RPMI8226 (cell line): ENCODE results near the gene MGARP.
"Not testable (repeated sequence)": the region's sequence is repeated elsewhere in the genome, so short reads cannot be mapped to it uniquely, and the experiment has no call there.

ENCODE experiments used
- DNase-seq: peaks from one replicate; pipeline ENCODE4 v3.0.0-alpha.2; 2015

Gene MGARP

DNA sequence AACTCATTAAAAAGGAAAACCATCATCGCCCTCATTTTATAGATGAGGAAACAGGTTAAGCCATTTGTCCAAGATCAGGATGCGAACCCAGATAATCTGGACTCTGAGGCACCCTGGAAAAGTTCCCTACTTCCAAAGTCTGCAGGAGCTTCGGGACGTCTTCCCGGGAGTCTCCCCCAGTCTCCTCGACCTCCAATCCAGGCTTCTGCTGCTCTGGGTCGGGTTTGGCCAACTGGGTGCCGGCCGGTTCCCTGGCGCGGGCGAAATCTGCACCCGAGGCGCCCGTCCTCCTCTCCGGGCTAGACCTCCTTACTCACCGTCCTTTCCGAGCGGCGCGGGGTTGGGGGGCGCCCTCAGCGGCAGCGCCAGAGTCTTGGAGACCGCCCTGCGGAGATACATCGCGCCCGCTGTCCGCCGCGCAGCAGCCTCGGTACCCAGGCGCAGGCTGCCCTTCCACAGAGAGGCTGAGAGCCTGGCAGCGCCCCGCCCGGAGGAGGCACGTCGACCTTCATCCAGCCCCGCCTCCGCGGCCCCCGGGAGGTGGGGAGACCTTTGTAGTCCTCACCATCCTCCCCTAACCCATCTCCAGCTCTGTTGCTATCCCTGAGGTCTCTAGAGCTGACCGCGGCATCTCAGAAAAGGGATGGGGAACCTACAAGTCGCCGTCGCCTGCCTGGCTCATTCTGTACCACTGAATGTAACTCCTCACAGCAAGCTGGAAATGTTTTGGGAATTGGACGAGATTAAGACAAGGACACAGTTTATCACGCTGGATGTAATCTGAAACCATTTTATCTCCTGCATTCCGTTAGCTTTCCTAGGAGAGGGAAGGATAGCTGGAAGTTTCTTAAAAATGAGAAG is at the start of gene MGARP:
MGARP (minus strand) TSS at position 466 of the 861 bp plus-strand sequence; CDS start at position 399, 67 bp downstream.
- DNase-seq: no peak

DNA sequence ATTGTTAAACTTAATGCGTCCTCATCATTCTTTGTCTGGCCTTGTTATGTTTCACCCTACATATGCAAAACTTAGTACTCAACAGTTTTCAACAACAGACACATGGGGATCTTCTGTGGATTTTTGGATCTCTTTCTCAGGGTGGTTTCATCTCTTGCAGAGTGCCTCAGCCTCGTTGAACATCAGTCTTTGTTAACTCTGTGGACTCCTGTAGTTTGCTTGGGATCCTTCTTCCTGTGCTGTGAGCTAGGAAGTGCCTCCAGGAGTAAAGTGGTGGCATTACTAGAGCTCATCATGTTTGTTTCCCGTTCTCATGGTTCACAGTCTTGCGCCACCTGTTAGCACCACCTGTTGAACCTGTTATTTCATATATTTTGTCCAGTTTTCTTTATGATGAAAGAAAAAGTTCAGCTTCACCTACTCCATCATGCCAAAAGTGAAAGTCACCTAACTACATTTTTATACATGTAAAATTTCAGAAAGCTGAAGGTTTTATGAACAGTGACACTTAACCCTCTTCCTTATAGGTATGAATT is 49.7 kb upstream of the MGARP start:
- DNase-seq: no peak

DNA sequence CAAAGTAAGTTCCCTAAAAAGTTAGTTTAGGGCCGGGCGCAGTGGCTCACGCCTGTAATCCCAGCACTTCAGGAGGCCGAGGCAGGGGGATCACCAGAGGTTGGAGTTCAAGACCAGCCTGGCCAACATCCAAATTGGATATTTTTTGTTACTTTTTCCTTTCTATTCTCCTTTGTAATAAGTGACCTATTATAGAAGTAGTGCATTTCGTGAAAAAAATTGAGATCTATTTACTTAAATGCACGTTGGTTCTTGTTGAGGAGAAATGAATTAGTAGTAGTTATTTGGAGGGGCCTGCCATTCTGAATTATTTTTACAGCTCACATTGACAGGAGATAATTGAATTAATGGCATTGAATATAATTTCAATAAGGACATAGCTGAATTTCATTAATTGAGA is 44.6 kb upstream of the MGARP start:
- no peak for DNase-seq

DNA sequence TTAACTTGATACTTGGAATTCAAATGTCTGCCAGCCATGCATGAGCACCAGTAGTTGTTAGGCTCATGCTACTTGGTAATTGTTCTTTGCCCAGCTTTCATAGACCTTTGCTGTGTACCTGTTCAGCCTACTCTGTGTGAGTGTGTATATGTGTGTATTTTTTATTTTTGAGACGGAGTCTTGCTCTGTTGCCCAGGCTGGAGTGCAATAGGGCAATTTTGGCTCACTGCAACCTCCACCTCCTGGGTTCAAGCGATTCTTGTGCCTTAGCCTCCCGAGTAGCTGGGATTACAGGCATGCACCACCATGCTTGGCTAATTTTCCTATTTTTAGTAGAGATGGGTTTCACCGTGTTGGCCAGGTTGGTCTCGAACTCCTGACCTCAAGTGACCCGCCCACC is 42.5 kb upstream of the MGARP start:
- DNase-seq: not testable (repeated sequence)

DNA sequence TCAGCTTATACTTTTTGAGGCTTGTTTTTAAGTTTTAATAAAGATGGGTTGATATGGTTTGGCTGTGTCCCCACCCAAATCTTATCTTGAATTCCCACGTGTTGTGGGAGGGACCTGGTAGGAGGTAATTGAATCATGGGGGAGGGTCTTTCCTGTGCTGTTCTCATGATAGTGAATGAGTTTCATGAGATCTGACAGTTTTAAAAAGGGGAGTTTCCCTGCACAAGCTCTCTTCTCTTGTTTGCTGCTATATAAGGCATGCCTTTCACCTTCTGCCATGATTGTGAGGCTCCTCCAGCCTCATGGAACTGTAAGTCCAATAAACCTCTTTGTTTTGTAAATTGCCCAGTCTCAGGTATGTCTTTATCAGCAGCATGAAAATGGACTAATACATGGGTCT is 42.0 kb upstream of the MGARP start:
- not testable (repeated sequence) for DNase-seq

DNA sequence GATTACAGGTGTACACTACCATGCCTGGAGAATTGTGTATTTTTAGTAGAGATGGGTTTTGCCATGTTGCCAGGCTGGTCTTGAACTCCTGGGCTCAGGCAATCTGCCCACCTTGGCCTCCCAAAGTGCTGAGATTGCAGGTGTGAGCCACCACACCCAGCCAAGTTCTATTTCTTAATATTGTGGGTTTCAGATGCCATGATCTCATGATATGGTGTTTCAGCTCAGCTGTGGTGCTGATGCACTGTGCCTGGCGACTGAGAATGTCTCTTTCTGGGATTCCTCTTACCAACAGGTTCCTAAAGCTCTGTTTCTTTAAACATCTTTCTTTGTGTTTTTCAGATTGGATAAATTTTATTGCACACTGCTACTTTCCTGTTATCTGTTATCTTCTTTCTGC is 39.5 kb upstream of the MGARP start:
- peak; percentile 47 for DNase-seq

DNA sequence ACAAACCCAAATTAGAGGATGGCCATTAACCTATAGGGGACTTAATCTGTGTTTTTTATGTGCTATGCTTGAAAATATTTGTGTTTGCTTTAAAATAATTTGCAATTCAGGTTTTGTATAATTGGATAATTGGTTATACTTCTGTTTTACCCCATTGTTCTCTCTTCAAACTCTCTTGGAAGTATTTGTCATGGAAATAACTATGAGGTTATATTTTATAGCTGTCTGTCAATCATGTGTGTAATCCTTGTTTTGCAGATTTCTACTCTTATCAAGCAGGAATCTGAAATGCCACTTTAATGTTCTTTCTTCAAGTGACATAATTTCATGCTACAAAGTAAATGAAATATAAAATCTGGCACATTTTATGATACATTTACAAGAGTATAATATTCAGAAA is 37.6 kb upstream of the MGARP start:
- no peak for DNase-seq

DNA sequence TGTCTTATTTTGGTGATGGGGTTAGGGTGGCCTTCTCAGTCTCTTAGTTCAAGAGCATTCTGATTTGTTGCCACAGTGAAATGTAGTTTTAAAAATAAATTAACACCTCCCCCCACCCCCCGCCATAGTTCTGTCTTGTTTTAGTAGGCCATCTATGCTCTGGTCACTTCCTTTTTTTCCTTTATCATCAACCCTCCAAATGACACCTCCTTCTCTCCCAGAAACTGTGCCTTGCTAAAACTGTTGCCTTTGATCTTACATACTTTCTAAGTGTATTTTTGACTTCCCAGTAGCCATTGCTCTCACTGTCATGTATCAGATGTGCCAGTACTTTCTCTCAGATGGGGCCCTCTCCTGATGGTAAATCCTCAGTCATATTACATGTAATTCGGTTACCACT is 36.7 kb upstream of the MGARP start:
- no peak for DNase-seq

DNA sequence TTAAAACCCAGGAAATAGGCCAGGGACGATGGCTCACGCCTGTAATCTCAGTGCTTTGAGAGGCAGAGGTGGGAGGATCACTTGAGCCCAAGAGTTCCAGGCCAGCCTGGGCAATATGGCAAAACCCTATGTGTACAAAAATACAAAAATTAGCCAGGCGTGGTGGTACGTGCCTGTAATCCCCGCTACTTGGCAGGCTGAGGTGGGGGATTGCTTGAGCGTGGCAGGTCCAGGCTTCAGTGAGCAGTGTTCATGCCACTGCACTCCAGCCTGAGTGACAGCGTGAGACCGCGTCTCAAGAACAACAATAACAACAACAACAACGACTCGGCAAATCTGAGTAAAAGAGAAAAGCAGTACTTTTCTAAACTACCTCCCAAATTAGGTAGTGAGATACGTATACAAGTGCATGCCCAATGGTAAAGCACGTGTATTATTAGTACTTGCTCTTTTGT is 35.2 kb upstream of the MGARP start:
- DNase-seq: no peak

DNA sequence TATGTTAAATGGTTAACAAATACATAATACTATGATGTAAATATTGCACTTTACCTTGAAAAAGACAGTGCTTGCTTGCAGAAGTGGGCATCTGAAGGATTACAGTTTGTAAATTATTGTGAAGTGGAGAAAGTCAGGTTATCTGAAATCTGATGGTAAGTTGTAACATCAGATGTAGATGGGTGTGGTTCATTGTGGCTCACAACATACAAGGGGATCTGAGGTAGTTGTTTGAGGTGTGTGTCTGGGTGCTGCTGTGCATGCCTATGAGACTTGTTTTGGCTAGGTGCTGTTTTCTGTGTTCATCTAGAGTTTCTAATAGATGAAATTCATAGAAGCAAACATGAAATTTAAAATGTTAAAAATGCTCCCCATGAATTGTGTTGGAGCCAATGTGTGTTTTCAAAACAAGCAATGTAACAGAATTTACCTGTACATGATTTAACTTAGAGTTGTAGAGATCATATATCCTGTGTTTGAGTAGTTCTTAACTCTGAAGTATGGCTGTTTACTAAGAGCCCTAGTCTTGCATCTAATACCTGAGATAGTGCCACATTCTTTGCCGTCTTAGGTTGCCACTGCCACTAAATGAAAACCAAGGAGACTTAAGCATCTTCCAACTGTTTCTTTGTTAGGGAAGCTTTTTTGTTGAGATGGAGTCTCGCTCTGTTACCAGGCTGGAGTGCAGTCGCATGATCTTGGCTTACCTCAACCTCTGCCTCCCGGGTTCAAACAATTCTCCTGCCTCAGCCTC is 34.2 kb upstream of the MGARP start:
- DNase-seq: no peak

DNA sequence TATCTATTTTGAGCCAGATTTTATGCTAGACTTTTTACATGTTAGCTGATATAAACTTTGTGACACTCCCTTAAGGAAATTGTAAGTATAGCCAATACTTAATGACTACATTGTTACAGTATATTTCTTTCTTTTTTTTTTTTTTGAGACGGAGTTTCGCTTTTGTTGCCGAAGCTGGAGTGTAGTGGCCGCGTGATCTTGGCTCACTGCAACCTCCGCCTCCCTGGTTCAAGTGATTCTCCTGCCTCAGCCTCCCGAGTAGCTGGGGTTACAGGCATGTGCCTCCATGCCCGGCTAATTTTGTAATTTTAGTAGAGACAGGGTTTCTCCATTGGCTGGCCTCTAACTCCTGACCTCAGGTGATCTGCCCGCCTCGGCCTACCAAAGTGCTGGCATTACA is 33.4 kb upstream of the MGARP start:
- not testable (repeated sequence) for DNase-seq

DNA sequence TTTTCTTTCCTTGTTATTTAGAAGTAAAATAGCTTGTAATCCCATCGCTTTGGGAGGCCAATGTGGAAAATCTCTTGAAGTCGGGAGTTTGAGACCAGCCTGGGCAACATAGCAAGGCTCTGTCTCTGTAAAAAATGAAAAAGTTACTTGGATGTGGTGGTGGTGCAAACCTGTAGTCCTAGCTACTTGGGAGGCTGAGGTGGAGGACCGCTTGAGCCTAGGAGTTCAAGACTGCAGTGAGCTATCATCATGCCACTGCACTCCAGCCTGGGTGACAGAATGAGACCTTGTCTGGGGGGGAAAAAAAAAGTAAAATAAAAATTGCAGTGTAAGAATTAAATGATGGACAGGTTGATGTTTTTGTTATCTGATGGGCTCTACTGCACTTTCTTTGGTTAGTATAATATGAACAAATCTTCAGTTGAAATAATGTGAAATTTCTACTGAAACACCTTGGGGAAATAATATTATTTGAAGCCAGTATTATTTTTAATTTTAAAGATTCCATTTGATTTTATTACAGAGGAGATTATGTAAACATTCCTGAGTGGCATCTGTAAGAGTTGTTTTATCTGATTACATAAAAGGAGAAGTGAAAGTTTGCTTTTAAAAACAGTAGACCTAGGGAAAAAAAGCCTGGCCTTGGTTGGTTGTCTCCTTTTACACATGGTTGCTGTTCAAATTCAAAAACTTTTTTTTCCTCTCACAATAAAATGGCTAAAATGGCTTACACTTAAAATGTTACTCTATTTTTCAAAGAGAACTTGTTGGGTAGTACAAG is 32.7 kb upstream of the MGARP start:
- peak; percentile 46 for DNase-seq

DNA sequence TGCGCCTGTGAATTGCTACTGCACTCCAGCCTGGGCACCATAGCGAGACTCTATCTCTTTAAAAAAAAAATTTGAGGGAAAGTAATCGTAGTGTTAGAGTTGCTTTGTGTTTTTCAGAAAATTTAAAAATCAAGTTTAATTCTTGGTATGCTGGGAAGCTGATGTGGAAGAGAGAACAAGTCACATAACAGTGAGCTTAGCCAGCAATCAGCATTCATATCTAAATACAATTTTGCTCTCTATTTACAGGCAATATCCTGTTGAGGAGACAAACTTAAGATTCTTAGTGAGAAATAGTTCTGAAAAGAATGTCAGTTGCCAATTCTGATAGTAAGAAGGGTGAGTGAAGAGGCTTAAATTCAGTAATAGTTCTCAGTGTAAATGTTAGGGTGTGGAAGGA is 31.9 kb upstream of the MGARP start:
- DNase-seq: no peak

DNA sequence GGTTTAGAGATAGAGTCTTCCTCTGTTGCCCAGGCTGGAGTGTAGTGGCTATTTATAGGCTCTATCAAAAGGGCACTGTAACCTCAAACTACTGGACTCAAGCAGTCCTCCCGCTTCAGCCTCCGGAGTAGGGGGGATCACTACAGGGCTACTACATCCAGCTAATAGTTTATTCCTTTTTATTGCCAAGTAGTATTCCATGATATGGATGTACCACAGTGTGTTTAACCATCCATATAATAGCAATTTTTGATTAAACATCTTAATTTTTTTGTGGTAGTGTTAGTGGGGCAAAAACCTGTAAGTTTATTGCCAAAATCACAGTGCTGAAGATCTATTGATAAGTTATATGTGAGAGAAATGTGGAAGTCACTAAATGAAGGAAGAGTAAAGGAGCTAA is 24.9 kb upstream of the MGARP start:
- DNase-seq: no peak

DNA sequence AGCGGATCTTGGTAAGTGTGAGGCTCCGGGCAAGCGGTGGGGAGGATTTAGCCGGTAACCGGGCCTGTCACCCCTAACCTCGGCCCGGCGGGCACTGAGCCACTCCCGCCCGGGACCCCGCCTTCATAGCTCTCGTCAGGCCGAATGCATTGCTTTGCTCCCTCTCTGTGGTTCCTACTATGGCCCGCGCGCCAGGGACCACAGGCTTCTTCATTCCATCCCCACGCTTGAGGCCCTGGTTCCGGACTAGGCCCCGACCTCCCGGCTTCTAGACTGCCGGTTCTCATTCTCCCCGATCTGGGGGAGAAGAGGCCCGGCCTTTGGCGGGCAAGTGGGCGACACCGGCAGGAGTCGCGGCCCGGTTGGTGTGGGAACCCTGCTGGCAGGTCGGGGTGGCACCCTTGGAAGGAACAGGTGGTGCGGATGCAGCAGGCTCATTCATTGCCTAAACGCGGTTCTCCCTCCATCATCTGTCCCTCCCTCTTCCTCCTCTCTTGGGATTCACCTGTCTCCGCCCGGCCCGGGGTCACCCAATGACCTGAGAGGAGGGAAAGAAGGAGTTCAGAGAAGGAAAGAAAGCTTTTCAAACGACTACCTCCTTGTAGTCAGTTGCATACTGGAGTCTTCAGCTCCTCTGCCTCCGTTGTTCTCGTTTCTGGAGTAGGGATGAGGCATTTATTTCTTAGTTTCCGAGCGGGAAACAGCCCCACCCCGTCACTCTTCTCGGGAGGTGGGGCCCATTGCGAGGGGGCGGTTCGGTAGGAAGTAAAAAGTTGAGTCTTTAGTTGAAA is 22.0 kb upstream of the MGARP start, which contains the start of gene NDUFC1:
NDUFC1 (minus strand) TSS at position 657 of the 791 bp plus-strand sequence. CDS start 6,679 bp downstream, outside the sequence.
- DNase-seq: peak; percentile 69

DNA sequence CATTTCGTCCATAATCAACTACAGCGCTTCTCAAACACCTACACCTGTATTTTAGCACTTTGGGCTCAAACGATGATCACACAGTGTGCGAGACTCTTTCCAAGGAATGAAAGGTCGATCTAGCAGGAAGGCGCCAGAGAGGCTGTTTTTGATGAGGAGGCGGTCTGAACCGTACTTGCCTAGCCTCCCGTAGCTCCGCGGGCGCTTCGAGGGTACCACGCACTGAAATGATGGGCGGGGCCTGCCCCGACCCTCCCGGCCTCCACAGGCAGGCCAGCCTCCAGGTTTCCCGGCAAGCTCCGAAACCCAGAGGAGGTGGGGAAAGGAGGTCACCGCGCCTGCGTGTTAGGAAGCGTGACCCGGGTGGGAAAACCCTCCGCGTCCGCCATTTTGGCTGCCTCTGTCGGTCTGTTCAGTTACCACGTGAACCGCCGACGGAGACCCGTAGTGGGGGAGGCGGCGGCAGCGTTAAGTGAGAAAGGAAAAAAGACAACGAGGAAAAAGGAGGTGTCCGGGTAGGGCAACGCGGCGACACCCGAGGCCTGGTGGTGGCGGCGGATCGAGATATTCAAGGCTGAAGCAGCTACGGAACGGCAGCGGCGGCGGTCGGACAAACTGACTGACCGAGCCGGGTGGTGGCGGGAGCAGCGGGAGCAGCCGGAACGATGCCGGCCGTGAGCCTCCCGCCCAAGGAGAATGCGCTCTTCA is 21.2 kb upstream of the MGARP start, which contains the start of gene NAA15:
NAA15 (plus strand) TSS at position 393 of the 708 bp plus-strand sequence; CDS start at position 666, 273 bp downstream.
- DNase-seq: peak; percentile 97

DNA sequence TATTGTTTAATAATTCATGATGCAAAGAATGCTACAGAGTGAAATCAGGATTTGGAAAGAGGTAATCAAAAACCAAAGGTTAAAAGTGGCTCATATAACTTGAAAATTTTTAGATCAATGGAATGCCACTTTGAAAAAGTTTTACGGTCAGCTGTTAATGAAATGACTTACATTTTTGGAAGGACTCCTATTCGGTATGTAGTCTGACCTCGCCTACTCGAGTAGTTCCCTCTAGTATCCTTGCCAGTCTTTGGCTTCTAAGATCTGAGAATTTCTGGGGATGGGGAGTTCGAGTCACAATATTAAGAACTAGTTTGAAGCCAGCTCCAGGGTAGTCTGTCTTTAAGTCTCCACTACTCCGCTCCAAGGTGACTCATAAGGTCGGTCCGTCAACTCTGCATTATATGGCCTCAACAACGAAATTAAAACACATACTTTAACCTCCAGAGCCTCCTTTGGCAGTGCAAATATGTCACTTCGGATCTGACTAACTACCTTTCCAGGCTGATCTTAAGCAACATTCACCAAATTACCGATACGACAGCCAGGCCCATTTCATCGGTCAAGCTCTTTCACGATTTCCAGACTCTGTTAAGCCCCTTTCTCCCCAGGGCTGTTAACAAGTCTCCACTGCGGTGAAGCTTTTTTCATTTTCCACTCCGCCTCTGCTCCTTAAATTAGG is 20.5 kb upstream of the MGARP start:
- peak; percentile 28 for DNase-seq

DNA sequence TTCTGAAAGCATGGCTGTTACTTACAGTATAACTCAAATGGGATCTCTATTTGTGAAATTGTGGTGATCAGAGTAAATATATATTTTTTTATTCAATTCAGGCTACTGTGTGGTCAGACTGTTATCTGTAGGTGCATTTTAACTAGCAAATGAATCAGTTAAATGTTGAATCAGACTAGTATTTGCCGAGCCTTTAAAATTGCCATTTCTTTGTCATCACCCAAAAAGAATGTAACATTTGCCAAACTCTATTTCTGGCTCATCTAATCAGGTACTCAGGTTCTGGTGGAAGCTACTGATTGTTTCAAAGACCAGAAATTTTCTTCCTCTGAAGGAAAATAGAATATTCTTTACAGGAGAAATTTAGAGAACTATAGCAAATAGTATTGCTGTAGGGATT is 19.5 kb upstream of the MGARP start:
- DNase-seq: no peak

DNA sequence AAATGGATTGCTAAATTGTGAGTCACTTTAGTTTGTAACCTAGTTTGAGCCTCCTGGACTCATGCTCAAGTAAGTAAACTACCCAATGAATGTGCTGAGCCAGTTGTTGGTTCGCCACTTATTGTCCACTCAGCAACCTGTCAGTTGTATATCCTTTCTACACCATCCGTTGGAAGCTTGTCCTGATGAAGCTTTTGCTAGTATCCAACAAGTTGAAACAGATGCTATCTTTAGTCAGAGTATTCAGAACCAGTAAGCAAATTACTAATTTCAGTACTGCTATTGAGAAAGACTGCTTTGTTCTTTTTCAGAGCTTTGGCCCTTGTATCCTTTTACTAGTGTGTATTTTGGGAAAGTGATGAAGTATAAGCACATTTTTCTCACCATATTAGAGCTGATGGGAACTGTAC is 17.0 kb upstream of the MGARP start:
- DNase-seq: peak; percentile 87

DNA sequence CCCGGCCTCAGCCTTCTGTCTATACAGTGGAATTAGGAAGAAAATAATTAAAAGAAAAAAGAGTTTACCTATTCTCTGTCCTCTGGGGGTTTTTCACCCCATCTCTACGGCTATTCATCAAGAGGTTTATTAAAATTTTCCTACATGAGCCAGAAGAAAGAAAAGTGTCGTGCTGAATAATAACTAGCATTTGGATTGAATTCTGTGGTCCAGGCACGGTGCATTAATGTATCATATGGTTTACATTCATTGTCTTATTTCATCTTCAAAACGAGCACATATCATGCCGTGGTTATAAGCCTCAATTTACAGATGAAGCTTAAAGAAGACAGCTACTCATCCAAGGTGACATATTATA is 15.9 kb upstream of the MGARP start:
- DNase-seq: no peak
